Type B pancreatic cell (in vitro differentiated cells): ENCODE results near the gene MNX1. TPM values are rescaled to one million over a fixed set of nuclear protein-coding genes. Genes with fewer than 3 reads are reported as not detected.
A peak's percentile ranks its signal among the peaks of the same experiment; 100 is the strongest.

ENCODE experiments used
- DNase-seq: peaks from one replicate; pipeline ENCODE4 v3.0.0; 2021; ENCODE audit warnings: mixed read lengths; ENCODE audit not compliant: unreplicated experiment; ENCODE audit errors: extremely low spot score
- H3K27ac Mint-ChIP-seq: 2 replicates; pipeline ENCODE4 v1.8.0; 2021; ENCODE audit warnings: mild to moderate bottlenecking, mixed read lengths
- H3K27me3 Mint-ChIP-seq: 2 replicates; pipeline ENCODE4 v1.8.0; 2021; ENCODE audit warnings: mixed read lengths
- H3K36me3 Mint-ChIP-seq: 2 replicates; pipeline ENCODE4 v1.8.0; 2021; ENCODE audit warnings: mixed read lengths
- H3K4me1 Mint-ChIP-seq: one replicate; pipeline ENCODE4 v1.8.0; 2021; ENCODE audit warnings: mixed read lengths; ENCODE audit not compliant: unreplicated experiment
- H3K4me3 Mint-ChIP-seq: 2 replicates; pipeline ENCODE4 v1.8.0; 2021; ENCODE audit warnings: mild to moderate bottlenecking, mixed read lengths
- H3K9me3 Mint-ChIP-seq: 2 replicates; pipeline ENCODE4 v1.8.0; 2021; ENCODE audit warnings: mixed read lengths
- CTCF ChIP-seq: fragments of 200-600 bp; sonication (generic); conservative IDR thresholded peaks from 2 replicates; pipeline ENCODE4 v1.5.0; 2021; ENCODE audit warnings: antibody characterized with exemption, mild to moderate bottlenecking
- total RNA-seq: library from RNA; stranded (reverse); gene quantifications from 2 replicates; pipeline ENCODE4 v1.2.1, GENCODE V29; 2021; ENCODE audit warnings: low replicate concordance

Gene MNX1
- total RNA-seq, 1 donor from 2014 or later = 14.9 TPM

GRCh38 chr7:157007470-157008066 is 2.9 kb downstream of the MNX1 start:
- H3K9me3 Mint-ChIP-seq = no peaks in the 10 kb centered on the region
- peaks cover 78% of the 10 kb centered on the region for H3K27me3 Mint-ChIP-seq
- no peak for DNase-seq
- peaks cover 10% of the 10 kb centered on the region for H3K4me1 Mint-ChIP-seq
- TF ChIP-seq CTCF = no peak
- peak overlapping the region; percentile 85 for H3K4me3 Mint-ChIP-seq
- no peaks in the 10 kb centered on the region for H3K36me3 Mint-ChIP-seq
- no peak overlapping the region for H3K27ac Mint-ChIP-seq

GRCh38 chr7:157006829-157007469 is 3.5 kb downstream of the MNX1 start:
- Mint-ChIP-seq H3K27me3 (peaks cover 77% of the 10 kb centered on the region), H3K27ac (no peak overlapping the region)
- no peak for TF ChIP-seq CTCF

GRCh38 chr7:157006205-157006747 is 4.2 kb downstream of the MNX1 start:
- no peak overlapping the region for H3K27ac Mint-ChIP-seq
- H3K4me3 Mint-ChIP-seq = peak overlapping the region; percentile 60
- no peaks in the 10 kb centered on the region for H3K9me3 Mint-ChIP-seq
- H3K27me3 Mint-ChIP-seq = peaks cover 77% of the 10 kb centered on the region
- peaks cover 10% of the 10 kb centered on the region for H3K4me1 Mint-ChIP-seq
- peaks cover 4% of the 10 kb centered on the region for H3K36me3 Mint-ChIP-seq
- TF ChIP-seq CTCF = no peak
- DNase-seq = no peak

More at GRCh38 chr7:157006829-157007469, 3.5 kb downstream of the MNX1 start:
- Mint-ChIP-seq H3K4me1 (peaks cover 13% of the 10 kb centered on the region), H3K9me3 (no peaks in the 10 kb centered on the region), H3K4me3 (peak overlapping the region; percentile 85), H3K36me3 (peaks cover 1% of the 10 kb centered on the region)
- no peak for DNase-seq

- Mint-ChIP-seq H3K36me3 (peaks cover 4% of the 10 kb centered on the region), H3K4me1 (peaks cover 10% of the 10 kb centered on the region), H3K27me3 (peaks cover 80% of the 10 kb centered on the region), H3K4me3 (no peak overlapping the region), H3K27ac (no peak overlapping the region), H3K9me3 (no peaks in the 10 kb centered on the region)
- no peak for DNase-seq
- no peak for TF ChIP-seq CTCF
These were observed 4.8 kb downstream of the MNX1 start for GRCh38 chr7:157005456-157006204.

- peaks cover 86% of the 10 kb centered on the region for H3K27me3 Mint-ChIP-seq
- DNase-seq = no peak
- peak overlapping the region; percentile 60 for H3K4me3 Mint-ChIP-seq
- H3K27ac Mint-ChIP-seq = peak overlapping the region; percentile 46
- H3K36me3 Mint-ChIP-seq = peaks cover 4% of the 10 kb centered on the region
- no peak for TF ChIP-seq CTCF
- H3K4me1 Mint-ChIP-seq = peaks cover 10% of the 10 kb centered on the region
- no peaks in the 10 kb centered on the region for H3K9me3 Mint-ChIP-seq
These were observed 5.7 kb downstream of the MNX1 start for GRCh38 chr7:157004521-157005455.
